H1 (cell line): ENCODE data around the gene PSME4.

ENCODE experiments used
- CREB1 ChIP-seq: IDR thresholded peaks from 2 replicates; pipeline ENCODE4 v1.6.1; 2012; ENCODE audit warnings: inconsistent platforms
- EZH2 ChIP-seq: fragments of 200-600 bp; sonication (generic); IDR thresholded peaks from 2 replicates; pipeline ENCODE4 v1.7.1; 2012; ENCODE audit warnings: low read depth, mild to moderate bottlenecking, moderate library complexity, low read length, inconsistent platforms; ENCODE audit not compliant: severe bottlenecking
- GABPA ChIP-seq: IDR thresholded peaks from 2 replicates; pipeline ENCODE4 v1.6.1; 2011; ENCODE audit warnings: mild to moderate bottlenecking, low read length, moderate library complexity, borderline replicate concordance; ENCODE audit not compliant: insufficient read depth
- POLR2A ChIP-seq, 2 experiments: IDR thresholded peaks; 1 replicate in 1 of 2; 2 replicates in 1 of 2; pipeline ENCODE4 v1.6.1; 2011; ENCODE audit warnings: low read depth in 2 of 2, low read length in 2 of 2, mild to moderate bottlenecking in 2 of 2; ENCODE audit errors: control extremely low read depth in 1 of 2
- SIX5 ChIP-seq: IDR thresholded peaks from 2 replicates; pipeline ENCODE4 v1.6.1; 2011; ENCODE audit warnings: mild to moderate bottlenecking, low read depth, low read length
- TF ChIP-seq, protein P1 (sequence below): IDR thresholded peaks from 2 replicates; pipeline ENCODE4 v1.6.1; 2012; ENCODE audit warnings: inconsistent platforms
- TF ChIP-seq, protein P2 (sequence below), 3 experiments: IDR thresholded peaks; 1 replicate in 2 of 3; 2 replicates in 1 of 3; pipeline versions ENCODE4 v1.5.1 to v1.6.1; 2011; ENCODE audit warnings: low read length in 3 of 3, mild to moderate bottlenecking in 3 of 3, inconsistent platforms in 2 of 3, low read depth in 1 of 3, moderate library complexity in 1 of 3; ENCODE audit not compliant: insufficient read depth in 1 of 3; ENCODE audit errors: control extremely low read depth in 1 of 3
- TF ChIP-seq, protein P3 (sequence below): fragments of 300-600 bp; sonication (generic); IDR thresholded peaks from 2 replicates; pipeline ENCODE4 v1.7.1; 2012; ENCODE audit warnings: low read length, moderate library complexity, mild to moderate bottlenecking, inconsistent platforms; ENCODE audit not compliant: insufficient replicate concordance

DNA sequence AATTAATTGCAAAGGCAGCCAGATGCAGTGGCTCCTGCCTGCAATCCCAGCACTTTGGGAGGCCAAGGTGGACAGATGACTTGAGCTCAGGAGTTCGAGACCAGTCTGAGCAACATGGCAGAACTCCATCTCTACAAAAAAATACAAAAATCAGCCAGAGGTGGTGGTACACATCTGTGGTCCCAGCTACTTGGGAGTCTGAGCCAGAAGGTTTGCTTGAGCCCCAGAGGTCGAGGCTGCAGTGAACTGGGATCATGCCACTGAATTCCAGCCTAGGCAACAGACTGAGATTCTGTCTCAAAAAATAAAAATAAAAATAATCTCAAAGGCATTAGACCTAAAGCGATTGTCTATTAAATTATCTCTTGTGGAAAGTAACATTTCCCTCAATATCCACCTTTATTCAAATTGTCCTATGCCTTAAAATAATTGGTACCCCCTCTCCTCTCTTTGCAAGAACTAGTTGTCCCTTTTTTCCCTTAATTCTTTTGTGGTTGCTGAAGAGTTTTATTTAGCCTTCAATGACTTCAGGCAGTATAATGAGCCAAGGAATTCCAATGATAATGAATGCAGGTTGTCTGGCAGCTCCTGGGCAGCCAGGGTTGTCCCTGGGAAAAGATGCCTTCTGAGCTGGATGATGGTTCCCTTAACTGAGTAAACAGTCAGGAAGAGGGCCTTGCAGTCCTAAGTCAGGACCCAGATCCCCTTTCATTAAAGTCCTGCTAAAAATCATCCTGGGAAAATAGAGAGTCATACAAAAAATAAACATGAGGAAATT lies 143.2 kb downstream of the PSME4 start:
- TF ChIP-seq, protein P1, sequence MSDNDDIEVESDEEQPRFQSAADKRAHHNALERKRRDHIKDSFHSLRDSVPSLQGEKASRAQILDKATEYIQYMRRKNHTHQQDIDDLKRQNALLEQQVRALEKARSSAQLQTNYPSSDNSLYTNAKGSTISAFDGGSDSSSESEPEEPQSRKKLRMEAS: no peak
- TF ChIP-seq EZH2 (no peak), GABPA (no peak), SIX5 (no peak), POLR2A (IDR thresholded peaks at IDR 0.05; ENCODE audit: control extremely low read depth in 1 of 2, low read depth in 2 of 2, low read length in 2 of 2) (no peak), CREB1 (no peak)
- TF ChIP-seq, protein P2, sequence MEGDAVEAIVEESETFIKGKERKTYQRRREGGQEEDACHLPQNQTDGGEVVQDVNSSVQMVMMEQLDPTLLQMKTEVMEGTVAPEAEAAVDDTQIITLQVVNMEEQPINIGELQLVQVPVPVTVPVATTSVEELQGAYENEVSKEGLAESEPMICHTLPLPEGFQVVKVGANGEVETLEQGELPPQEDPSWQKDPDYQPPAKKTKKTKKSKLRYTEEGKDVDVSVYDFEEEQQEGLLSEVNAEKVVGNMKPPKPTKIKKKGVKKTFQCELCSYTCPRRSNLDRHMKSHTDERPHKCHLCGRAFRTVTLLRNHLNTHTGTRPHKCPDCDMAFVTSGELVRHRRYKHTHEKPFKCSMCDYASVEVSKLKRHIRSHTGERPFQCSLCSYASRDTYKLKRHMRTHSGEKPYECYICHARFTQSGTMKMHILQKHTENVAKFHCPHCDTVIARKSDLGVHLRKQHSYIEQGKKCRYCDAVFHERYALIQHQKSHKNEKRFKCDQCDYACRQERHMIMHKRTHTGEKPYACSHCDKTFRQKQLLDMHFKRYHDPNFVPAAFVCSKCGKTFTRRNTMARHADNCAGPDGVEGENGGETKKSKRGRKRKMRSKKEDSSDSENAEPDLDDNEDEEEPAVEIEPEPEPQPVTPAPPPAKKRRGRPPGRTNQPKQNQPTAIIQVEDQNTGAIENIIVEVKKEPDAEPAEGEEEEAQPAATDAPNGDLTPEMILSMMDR (IDR thresholded peaks at IDR 0.05; ENCODE audit: control extremely low read depth in 1 of 3, insufficient read depth in 1 of 3, low read depth in 1 of 3, low read length in 3 of 3): no peak
- TF ChIP-seq, protein P3, sequence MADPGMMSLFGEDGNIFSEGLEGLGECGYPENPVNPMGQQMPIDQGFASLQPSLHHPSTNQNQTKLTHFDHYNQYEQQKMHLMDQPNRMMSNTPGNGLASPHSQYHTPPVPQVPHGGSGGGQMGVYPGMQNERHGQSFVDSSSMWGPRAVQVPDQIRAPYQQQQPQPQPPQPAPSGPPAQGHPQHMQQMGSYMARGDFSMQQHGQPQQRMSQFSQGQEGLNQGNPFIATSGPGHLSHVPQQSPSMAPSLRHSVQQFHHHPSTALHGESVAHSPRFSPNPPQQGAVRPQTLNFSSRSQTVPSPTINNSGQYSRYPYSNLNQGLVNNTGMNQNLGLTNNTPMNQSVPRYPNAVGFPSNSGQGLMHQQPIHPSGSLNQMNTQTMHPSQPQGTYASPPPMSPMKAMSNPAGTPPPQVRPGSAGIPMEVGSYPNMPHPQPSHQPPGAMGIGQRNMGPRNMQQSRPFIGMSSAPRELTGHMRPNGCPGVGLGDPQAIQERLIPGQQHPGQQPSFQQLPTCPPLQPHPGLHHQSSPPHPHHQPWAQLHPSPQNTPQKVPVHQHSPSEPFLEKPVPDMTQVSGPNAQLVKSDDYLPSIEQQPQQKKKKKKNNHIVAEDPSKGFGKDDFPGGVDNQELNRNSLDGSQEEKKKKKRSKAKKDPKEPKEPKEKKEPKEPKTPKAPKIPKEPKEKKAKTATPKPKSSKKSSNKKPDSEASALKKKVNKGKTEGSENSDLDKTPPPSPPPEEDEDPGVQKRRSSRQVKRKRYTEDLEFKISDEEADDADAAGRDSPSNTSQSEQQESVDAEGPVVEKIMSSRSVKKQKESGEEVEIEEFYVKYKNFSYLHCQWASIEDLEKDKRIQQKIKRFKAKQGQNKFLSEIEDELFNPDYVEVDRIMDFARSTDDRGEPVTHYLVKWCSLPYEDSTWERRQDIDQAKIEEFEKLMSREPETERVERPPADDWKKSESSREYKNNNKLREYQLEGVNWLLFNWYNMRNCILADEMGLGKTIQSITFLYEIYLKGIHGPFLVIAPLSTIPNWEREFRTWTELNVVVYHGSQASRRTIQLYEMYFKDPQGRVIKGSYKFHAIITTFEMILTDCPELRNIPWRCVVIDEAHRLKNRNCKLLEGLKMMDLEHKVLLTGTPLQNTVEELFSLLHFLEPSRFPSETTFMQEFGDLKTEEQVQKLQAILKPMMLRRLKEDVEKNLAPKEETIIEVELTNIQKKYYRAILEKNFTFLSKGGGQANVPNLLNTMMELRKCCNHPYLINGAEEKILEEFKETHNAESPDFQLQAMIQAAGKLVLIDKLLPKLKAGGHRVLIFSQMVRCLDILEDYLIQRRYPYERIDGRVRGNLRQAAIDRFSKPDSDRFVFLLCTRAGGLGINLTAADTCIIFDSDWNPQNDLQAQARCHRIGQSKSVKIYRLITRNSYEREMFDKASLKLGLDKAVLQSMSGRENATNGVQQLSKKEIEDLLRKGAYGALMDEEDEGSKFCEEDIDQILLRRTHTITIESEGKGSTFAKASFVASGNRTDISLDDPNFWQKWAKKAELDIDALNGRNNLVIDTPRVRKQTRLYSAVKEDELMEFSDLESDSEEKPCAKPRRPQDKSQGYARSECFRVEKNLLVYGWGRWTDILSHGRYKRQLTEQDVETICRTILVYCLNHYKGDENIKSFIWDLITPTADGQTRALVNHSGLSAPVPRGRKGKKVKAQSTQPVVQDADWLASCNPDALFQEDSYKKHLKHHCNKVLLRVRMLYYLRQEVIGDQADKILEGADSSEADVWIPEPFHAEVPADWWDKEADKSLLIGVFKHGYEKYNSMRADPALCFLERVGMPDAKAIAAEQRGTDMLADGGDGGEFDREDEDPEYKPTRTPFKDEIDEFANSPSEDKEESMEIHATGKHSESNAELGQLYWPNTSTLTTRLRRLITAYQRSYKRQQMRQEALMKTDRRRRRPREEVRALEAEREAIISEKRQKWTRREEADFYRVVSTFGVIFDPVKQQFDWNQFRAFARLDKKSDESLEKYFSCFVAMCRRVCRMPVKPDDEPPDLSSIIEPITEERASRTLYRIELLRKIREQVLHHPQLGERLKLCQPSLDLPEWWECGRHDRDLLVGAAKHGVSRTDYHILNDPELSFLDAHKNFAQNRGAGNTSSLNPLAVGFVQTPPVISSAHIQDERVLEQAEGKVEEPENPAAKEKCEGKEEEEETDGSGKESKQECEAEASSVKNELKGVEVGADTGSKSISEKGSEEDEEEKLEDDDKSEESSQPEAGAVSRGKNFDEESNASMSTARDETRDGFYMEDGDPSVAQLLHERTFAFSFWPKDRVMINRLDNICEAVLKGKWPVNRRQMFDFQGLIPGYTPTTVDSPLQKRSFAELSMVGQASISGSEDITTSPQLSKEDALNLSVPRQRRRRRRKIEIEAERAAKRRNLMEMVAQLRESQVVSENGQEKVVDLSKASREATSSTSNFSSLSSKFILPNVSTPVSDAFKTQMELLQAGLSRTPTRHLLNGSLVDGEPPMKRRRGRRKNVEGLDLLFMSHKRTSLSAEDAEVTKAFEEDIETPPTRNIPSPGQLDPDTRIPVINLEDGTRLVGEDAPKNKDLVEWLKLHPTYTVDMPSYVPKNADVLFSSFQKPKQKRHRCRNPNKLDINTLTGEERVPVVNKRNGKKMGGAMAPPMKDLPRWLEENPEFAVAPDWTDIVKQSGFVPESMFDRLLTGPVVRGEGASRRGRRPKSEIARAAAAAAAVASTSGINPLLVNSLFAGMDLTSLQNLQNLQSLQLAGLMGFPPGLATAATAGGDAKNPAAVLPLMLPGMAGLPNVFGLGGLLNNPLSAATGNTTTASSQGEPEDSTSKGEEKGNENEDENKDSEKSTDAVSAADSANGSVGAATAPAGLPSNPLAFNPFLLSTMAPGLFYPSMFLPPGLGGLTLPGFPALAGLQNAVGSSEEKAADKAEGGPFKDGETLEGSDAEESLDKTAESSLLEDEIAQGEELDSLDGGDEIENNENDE: no peak
